Dedifferentiated amniotic fluid mesenchymal stem cell (primary cell): Measurements from ENCODE around the gene CRLF2.
"Not testable (repeated sequence)": the region's sequence is repeated elsewhere in the genome, so short reads cannot be mapped to it uniquely, and the experiment has no call there.

Experiments used
- DNase-seq: peaks from one replicate; pipeline ENCODE4 v3.0.0-alpha.2; 2016; ENCODE audit errors: extremely low spot score

Gene CRLF2

DNA sequence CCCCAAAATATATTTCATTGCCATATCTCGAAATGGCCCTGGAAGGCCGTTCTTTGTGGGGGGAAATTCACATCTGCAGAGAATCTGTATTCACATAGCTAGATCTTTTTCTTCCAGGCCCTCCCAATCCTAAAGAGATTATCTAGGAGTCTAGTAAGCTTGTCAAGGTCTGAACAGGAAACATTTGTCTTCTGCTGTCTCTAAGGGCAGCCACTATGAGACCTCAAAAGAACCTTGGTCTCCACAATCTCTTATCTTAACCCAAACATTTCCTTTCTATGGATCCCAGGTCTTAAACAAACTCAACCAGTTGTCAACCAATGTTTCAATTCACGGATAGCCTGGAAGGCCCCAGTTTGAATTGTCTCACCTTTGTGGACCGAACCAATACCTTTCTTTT is 45.0 kb downstream of the CRLF2 start:
- DNase-seq: no peak

- no peak for DNase-seq
These were observed 46.8 kb downstream of the CRLF2 start for GRCh38 chrX:1165535-1166196.

DNA sequence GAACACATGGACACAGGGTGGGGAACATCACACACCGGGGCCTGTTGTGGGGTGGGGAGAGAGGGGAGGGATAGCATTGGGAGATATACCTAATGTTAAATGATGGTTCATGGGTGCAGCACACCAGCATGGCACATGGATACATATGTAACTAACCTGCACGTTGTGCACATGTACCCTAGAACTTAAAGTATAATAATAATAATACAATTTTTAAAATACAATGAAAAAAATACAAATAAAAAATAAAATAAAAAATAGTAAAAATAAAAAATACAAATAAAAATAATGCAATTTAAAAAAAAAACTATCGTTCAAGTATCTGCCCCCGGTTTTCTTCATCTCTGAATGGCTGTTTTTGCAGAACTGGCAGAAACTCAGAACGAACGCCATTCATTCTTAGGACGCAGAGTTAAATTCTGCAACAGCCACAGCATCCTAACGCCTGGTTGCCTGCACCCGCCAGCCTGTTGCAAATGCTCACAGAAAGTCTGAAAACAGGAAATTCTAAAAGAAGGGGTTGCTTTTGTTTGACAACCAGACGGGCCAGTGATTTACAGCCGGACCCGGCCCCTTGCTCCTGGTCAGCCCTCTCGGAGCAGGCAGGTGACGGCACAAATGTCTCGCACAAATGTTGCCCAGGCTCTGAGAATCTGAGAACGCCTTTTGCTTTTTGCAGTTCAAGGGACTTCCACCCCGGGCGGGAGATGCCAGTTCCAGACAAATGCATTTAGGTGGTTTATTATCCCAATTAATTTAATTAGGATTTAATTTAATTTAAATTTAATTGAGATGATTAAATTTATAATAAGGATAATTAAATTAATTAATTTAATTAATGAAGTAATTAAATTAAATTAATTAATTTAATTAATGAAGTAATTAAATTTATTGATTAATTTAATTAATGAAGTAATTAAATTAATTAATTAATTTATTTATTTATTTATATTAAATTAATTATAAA is 47.8 kb downstream of the CRLF2 start:
- no peak for DNase-seq

DNA sequence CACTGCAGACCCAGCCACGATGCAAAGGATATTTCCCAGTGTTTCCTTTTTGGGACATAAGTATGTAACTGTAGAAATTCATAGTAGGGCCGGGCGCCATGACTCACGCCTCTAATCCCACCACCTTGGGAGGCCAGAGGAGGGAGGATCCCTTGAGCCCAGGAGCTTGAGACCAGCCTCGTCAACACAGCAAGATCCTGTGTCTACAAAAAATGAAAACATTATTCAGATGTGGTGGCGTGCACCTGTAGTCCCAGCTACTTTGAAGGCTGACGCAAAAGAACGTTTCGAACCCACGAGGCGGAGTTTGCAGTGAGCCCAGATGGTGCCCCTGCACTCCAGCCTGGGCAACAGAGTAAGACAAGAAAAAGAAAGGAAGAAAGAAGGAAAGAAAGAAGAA is 49.2 kb downstream of the CRLF2 start:
- DNase-seq: no peak

DNA sequence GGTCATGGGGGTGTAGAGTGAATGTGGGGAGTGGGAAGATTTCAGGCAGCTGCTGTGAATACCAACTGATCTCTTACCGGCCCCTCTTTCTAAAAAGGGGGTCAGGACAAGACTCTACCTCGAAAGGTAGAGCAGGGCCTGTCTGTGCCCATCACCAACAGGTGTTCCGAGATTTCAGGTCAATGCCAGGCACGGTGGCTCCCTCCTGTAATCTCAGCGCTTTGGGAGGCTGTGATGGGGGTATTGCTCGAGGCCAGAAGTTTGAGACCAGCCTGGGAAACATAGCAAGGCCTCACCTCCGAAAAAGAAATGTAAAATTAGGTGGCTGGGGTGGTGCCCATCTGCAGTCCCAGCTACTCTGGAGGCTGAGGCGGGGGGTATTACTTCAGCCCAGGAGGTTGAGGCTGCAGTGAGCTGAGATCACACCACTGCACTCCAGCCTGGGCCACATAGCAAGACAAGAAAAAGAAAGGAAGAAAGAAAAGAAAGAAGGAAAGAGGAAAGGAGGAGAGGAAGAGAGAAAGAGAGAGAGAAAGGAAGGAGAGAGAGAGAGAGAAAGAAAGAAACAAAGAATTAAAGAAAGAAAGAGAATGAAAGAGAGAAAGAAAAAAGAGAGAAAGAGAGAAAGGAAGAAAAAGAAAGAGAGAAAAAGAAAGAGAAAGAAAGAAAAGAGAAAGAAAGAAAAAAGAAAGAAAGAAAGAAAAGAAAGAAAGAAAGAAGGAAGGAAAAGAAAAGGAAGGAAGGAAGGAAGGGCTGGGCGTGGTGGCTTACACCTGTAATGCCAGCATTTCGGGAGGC is 50.1 kb downstream of the CRLF2 start:
- DNase-seq: no peak

DNA sequence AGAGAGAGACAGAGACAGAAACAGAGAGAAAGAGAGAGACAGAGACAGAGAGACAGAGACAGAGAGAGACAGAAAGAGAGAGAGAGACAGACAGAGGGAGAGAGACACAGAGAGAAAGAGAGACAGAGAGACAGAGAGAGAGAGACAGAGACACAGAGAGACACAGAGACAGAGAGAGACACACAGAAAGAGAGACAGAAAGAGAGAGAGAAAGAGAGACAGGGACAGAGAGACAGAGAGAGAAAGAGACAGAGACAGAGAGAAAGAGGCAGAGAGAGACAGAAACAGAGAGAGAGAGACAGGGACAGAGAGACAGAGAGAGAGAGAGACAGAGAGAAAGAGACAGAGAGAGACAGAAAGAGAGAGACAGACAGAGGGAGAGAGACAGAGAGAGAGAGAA is 52.9 kb downstream of the CRLF2 start:
- DNase-seq: no peak

GRCh38 chrX:1156681-1157455 is 55.6 kb downstream of the CRLF2 start:
- not testable (repeated sequence) for DNase-seq

DNA sequence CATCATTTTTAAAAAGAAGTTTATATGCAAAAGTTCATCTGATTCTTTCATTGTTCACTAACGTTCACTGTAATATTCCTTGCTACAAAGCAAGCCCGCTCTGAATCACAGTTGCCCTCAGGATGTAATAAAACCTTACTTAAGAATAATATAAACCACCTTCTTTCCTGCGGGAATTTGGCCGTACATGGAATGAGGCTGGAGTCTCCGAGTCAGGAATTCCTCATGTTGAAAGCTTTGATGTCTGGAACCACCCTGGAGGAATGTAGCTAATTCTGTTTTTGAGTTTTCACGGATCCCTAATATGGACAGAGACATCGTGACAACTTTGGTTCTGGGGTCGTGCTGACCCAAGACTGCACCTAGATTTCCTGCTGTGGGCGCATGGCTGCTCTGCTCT is 58.5 kb downstream of the CRLF2 start:
- no peak for DNase-seq

DNA sequence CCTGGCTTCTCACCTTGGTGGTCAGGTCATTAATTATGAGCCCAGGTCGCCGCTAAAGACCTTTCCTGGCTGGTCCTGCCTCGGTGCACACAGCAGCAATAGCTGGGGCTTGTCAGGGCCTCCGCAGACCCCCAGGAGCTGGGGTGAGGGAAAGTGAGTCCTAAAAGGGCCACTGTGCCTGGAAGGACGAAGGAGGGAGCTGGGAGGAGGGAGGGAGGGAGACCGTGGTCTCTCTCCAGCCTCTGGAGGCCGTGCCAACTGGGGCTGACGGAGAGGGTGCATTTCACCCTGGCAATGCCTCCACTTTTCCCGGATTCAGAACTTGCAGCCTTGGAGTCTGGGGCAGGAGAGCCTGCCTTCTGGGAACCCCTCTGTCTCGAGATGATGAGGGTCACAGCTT is 60.4 kb downstream of the CRLF2 start:
- no peak for DNase-seq

- DNase-seq: no peak
These were observed 60.9 kb downstream of the CRLF2 start for GRCh38 chrX:1151378-1152077.

- no peak for DNase-seq
These were observed 61.7 kb downstream of the CRLF2 start for GRCh38 chrX:1150569-1151347.

GRCh38 chrX:1147611-1148515 is 64.6 kb downstream of the CRLF2 start:
- DNase-seq: no peak

GRCh38 chrX:1144293-1144692 is 68.2 kb downstream of the CRLF2 start:
- DNase-seq: no peak
